ENCODE data around the gene ARMCX6. TPM values are rescaled to one million over a fixed set of nuclear protein-coding genes. Genes with fewer than 3 reads are reported as not detected.

ARMCX6 gene
- total RNA-seq, result 10 to 100 TPM in 5 of 6 donors, 1 to 10 TPM in 1; 7.3 to 45.7 (median 20.9) TPM

GRCh38 chrX:101617211-101618191 is at the start of gene ARMCX6:
Gene ARMCX6, minus strand, starts transcription at chrX:101618000. Its CDS starts 1,380 bp downstream, at chrX:101616620.
- peaks cover 0 to 4% (median 0%) of the 10 kb centered on the region in 4 donors for H3K4me1 ChIP-seq
- no peaks in the 10 kb centered on the region for H3K36me3 ChIP-seq
- ATAC-seq (ENCODE audit: low FRiP score in 2 of 2) (peak; percentile 79 to 96), DNase-seq (peak; percentile 88)
- no peaks in the 10 kb centered on the region for H3K27me3 ChIP-seq
- peak within 1 kb of the TSS; percentile 17 to 76 (median 60) for H3K4me3 ChIP-seq
- no peaks in the 10 kb centered on the region for H3K9me3 ChIP-seq
- peak within 1 kb of the TSS; percentile 28 to 89 (median 68) for H3K27ac ChIP-seq
- TF ChIP-seq POLR2AphosphoS5 (IDR thresholded peaks at IDR 0.05) (peak in 1 of 2 donors; percentile 32), POLR2A (IDR thresholded peaks at IDR 0.05) (peak in 2 of 4 donors; percentile 41 to 44), EP300 (IDR thresholded peaks at IDR 0.05) (no peak), CTCF (IDR thresholded peaks at IDR 0.05) (peak in 4 of 6 experiments; percentile 16 to 43 (median 22))
- WGBS, 2 donors, result 0 to 44% methylated on average over 1 to 39 of the region's 39 CpGs

- peak; percentile 40 to 41 for DNase-seq
- 3 to 25% methylated on average over 11 to 22 of the region's 22 CpGs for WGBS, 2 donors
- TF ChIP-seq POLR2AphosphoS5 (IDR thresholded peaks at IDR 0.05), result peak; percentile 34 to 81
- peak in 1 of 4 donors; percentile 55 for TF ChIP-seq POLR2A (IDR thresholded peaks at IDR 0.05)
- no peak for TF ChIP-seq EP300 (IDR thresholded peaks at IDR 0.05)
- Histone ChIP-seq H3K27me3 (no peaks in the 10 kb centered on the region), H3K4me1 (peaks cover 0 to 6% (median 0%) of the 10 kb centered on the region in 4 donors), H3K4me3 (peak within 1 kb of the TSS; percentile 55 to 71 (median 58)), H3K9me3 (no peaks in the 10 kb centered on the region), H3K36me3 (peaks cover 0 to 3% (median 0%) of the 10 kb centered on the region in 4 donors), H3K27ac (peak within 1 kb of the TSS in 3 of 4 donors; percentile 7 to 80 (median 80))
- peak; percentile 21 to 91 for ATAC-seq (ENCODE audit: low FRiP score in 2 of 2)
Observed at GRCh38 chrX:101659601-101660063, 41.8 kb upstream of the ARMCX6 start, which contains the start of gene ARMCX2. Gene ARMCX2, minus strand, starts transcription at chrX:101659850. Its CDS starts 2,262 bp downstream, at chrX:101657588.

GRCh38 chrX:101658661-101659491 is 41.1 kb upstream of the ARMCX6 start:
- H3K36me3 ChIP-seq, result peaks cover 0 to 3% (median 0%) of the 10 kb centered on the region in 4 donors
- DNase-seq (peak; percentile 62 to 75), ATAC-seq (ENCODE audit: low FRiP score in 2 of 2) (peak; percentile 79 to 94)
- peak overlapping the region; percentile 55 to 71 (median 58) for H3K4me3 ChIP-seq
- TF ChIP-seq CTCF (IDR thresholded peaks at IDR 0.05) (no peak), POLR2AphosphoS5 (IDR thresholded peaks at IDR 0.05) (peak in 1 of 2 donors; percentile 66), POLR2A (IDR thresholded peaks at IDR 0.05) (peak in 2 of 4 donors; percentile 44 to 56), EP300 (IDR thresholded peaks at IDR 0.05) (no peak)
- H3K4me1 ChIP-seq, result peaks cover 0 to 6% (median 0%) of the 10 kb centered on the region in 4 donors
- no peaks in the 10 kb centered on the region for H3K27me3 ChIP-seq
- 0 to 19% methylated on average over 13 to 38 of the region's 38 CpGs for whole genome bisulfite sequencing, 2 donors
- H3K9me3 ChIP-seq, result no peaks in the 10 kb centered on the region
- H3K27ac ChIP-seq, result peak overlapping the region in 3 of 4 donors; percentile 7 to 80 (median 80)

GRCh38 chrX:101657495-101657894 is 39.7 kb upstream of the ARMCX6 start:
- Histone ChIP-seq H3K4me3 (no peak overlapping the region), H3K9me3 (no peaks in the 10 kb centered on the region), H3K36me3 (peaks cover 0 to 3% (median 0%) of the 10 kb centered on the region in 4 donors), H3K27ac (no peak overlapping the region), H3K27me3 (no peaks in the 10 kb centered on the region), H3K4me1 (peaks cover 0 to 6% (median 0%) of the 10 kb centered on the region in 4 donors)
- DNase-seq (no peak), ATAC-seq (ENCODE audit: low FRiP score in 2 of 2) (no peak)
- TF ChIP-seq POLR2A (IDR thresholded peaks at IDR 0.05) (no peak), POLR2AphosphoS5 (IDR thresholded peaks at IDR 0.05) (no peak), CTCF (IDR thresholded peaks at IDR 0.05) (no peak), EP300 (IDR thresholded peaks at IDR 0.05) (no peak)
- WGBS, 2 donors, result 81 to 96% methylated on average over 10 to 12 of the region's 12 CpGs
